K562 (cell line): Measurements from ENCODE around the gene CEACAM7. TPM values are rescaled to one million over a fixed set of nuclear protein-coding genes. Genes with fewer than 3 reads are reported as not detected.
A peak's percentile ranks its signal among the peaks of the same experiment; 100 is the strongest.

Experiments
- BCOR ChIP-seq: fragments of 450-650 bp; IDR thresholded peaks from 2 replicates; pipeline ENCODE4 v1.6.1; 2016
- HINFP ChIP-seq: fragments of 450-650 bp; conservative IDR thresholded peaks from 2 replicates; pipeline ENCODE4 v1.6.1; 2016; ENCODE audit warnings: missing genetic modification characterization, low read depth, mild to moderate bottlenecking, control low read depth, missing compliant biosample characterization
- KHSRP ChIP-seq: fragments of 450-650 bp; IDR thresholded peaks from 2 replicates; pipeline ENCODE4 v1.6.1; 2017
- KLF6 ChIP-seq: fragments of 250-450 bp; sonication (Bioruptor Pico); IDR thresholded peaks from 2 replicates; pipeline ENCODE4 v1.4.0; 2020; ENCODE audit warnings: mild to moderate bottlenecking, moderate library complexity, borderline replicate concordance
- MBD1 ChIP-seq: fragments of 250-450 bp; sonication (Bioruptor Pico); IDR thresholded peaks from 2 replicates; pipeline ENCODE4 v1.8.0; 2022; ENCODE audit warnings: inconsistent platforms
- NFIX ChIP-seq: fragments of 250-450 bp; sonication (Bioruptor Pico); IDR thresholded peaks from 2 replicates; pipeline ENCODE4 v1.4.0; 2020; ENCODE audit warnings: low read depth, mild to moderate bottlenecking, moderate library complexity
- POLR2A ChIP-seq: fragments of 450-650 bp; conservative IDR thresholded peaks from 2 replicates; pipeline ENCODE4 v1.6.1; 2016
- POLR2G ChIP-seq: fragments of 200-400 bp; formaldehyde crosslinking; IDR thresholded peaks from 2 replicates; pipeline ENCODE4 v1.6.1; 2017; ENCODE audit warnings: low read depth, mild to moderate bottlenecking, antibody characterized with exemption, low read length, moderate library complexity
- RAD51 ChIP-seq: fragments of 450-650 bp; IDR thresholded peaks from 2 replicates; pipeline ENCODE4 v1.7.1; 2016; ENCODE audit warnings: low read depth, mild to moderate bottlenecking, borderline replicate concordance
- RBFOX2 ChIP-seq: fragments of 200-400 bp; formaldehyde crosslinking; IDR thresholded peaks from 2 replicates; pipeline ENCODE4 v1.6.1; 2017; ENCODE audit warnings: low read depth, mild to moderate bottlenecking, low read length, moderate library complexity
- RBM15 ChIP-seq: fragments of 200-400 bp; formaldehyde crosslinking; IDR thresholded peaks from 2 replicates; pipeline ENCODE4 v1.6.1; 2018; ENCODE audit warnings: mild to moderate bottlenecking, low read length, moderate library complexity; ENCODE audit not compliant: insufficient read depth
- SMARCB1 ChIP-seq: IDR thresholded peaks from 2 replicates; pipeline ENCODE4 v1.6.1; 2011; ENCODE audit warnings: improper control_type of control experiment, low read depth; ENCODE audit not compliant: insufficient read length
- TBP ChIP-seq: optimal IDR thresholded peaks from 2 replicates; pipeline ENCODE3; 2011; ENCODE audit warnings: low read depth, low read length, improper control_type of control experiment
- TCF7L2 ChIP-seq: fragments of 150-350 bp; IDR thresholded peaks from 2 replicates; pipeline ENCODE4 v1.6.1; 2016; ENCODE audit warnings: low read depth, mild to moderate bottlenecking, low read length, moderate library complexity
- TEAD2 ChIP-seq: fragments of 450-650 bp; IDR thresholded peaks from 2 replicates; pipeline ENCODE4 v1.6.1; 2016; ENCODE audit warnings: missing genetic modification characterization, control low read depth, missing compliant biosample characterization
- TFE3 ChIP-seq: fragments of 450-650 bp; formaldehyde crosslinking; IDR thresholded peaks from 2 replicates; pipeline ENCODE4 v1.4.0; 2020; ENCODE audit warnings: mild to moderate bottlenecking, mixed read lengths
- XRCC3 ChIP-seq: fragments of 450-650 bp; IDR thresholded peaks from 2 replicates; pipeline ENCODE4 v1.6.1; 2017; ENCODE audit warnings: mild to moderate bottlenecking, moderate library complexity
- ZC3H11A ChIP-seq: IDR thresholded peaks from 2 replicates; pipeline ENCODE4 v1.6.1; 2012; ENCODE audit warnings: low read depth, low read length, improper control_type of control experiment
- ZNF12 ChIP-seq: sonication (generic); formaldehyde crosslinking; IDR thresholded peaks from 2 replicates; pipeline ENCODE4 v1.4.0; 2020; ENCODE audit warnings: mild to moderate bottlenecking, missing genetic modification reagents
- ZNF134 ChIP-seq: fragments of 250-450 bp; sonication (Bioruptor Pico); conservative IDR thresholded peaks from 2 replicates; pipeline ENCODE4 v1.4.0; 2020
- ZNF174 ChIP-seq: fragments of 250-450 bp; sonication (Bioruptor Pico); IDR thresholded peaks from 2 replicates; pipeline ENCODE4 v1.4.0; 2020; ENCODE audit warnings: mild to moderate bottlenecking
- ZNF263 ChIP-seq: sonication (generic); formaldehyde crosslinking; IDR thresholded peaks from 2 replicates; pipeline ENCODE4 v1.8.0; 2022; ENCODE audit warnings: mild to moderate bottlenecking, missing genetic modification reagents, borderline replicate concordance
- ZNF436 ChIP-seq: fragments of 250-450, 450-650 bp; sonication (Bioruptor Pico); formaldehyde crosslinking; IDR thresholded peaks from 2 replicates; pipeline ENCODE4 v1.7.0; 2020; ENCODE audit warnings: mild to moderate bottlenecking
- ZNF57 ChIP-seq: fragments of 450-650 bp; formaldehyde crosslinking; IDR thresholded peaks from 2 replicates; pipeline ENCODE4 v1.4.0; 2020; ENCODE audit warnings: mild to moderate bottlenecking, moderate library complexity
- ZNF584 ChIP-seq: fragments of 200-800 bp; sonication (Bioruptor generic); IDR thresholded peaks from 2 replicates; pipeline ENCODE4 v1.6.1; 2016; ENCODE audit warnings: low read depth, mild to moderate bottlenecking, missing genetic modification characterization, missing compliant biosample characterization
- ZNF644 ChIP-seq: fragments of 200-800 bp; sonication (Bioruptor generic); IDR thresholded peaks from 2 replicates; pipeline ENCODE4 v1.6.1; 2016; ENCODE audit warnings: low read depth, missing genetic modification characterization, missing compliant biosample characterization
- polyA plus RNA-seq, 8 experiments: library from polyadenylated mRNA; depleted of rRNA in 4 of 8; stranded (reverse) in 5 of 8; unstranded in 3 of 8; fragments of >200 nt; fragmentation: Nextera tagmentation in 2 of 8; fragmentation: Illumina TruSeq in 1 of 8; extraction: Ambion mirVana in 2 of 8; extraction: Trizol in 1 of 8; gene quantifications; 2 replicates each; pipeline versions ENCODE4 v1.2.1 to v1.2.3, GENCODE V29; 2011 to 2014; ENCODE audit warnings: inconsistent platforms in 1 of 8, missing spikeins in 1 of 8
- total RNA-seq, 7 experiments: library from RNA; depleted of rRNA in 6 of 7; stranded (reverse); fragments of >200 nt in 6 of 7; fragmentation: Illumina TruSeq in 2 of 7; extraction: Trizol in 2 of 7; gene quantifications; 2 replicates each; pipeline versions ENCODE4 v1.2.1 to v1.2.3, GENCODE V29; 2011 to 2021; ENCODE audit warnings: low replicate concordance in 1 of 7

The CEACAM7 gene
- total and polyA plus RNA-seq, 9 of the 15 experiments (the other 6 are each of a cell fraction or from before 2014, with no cell fraction given), result not detected

DNA sequence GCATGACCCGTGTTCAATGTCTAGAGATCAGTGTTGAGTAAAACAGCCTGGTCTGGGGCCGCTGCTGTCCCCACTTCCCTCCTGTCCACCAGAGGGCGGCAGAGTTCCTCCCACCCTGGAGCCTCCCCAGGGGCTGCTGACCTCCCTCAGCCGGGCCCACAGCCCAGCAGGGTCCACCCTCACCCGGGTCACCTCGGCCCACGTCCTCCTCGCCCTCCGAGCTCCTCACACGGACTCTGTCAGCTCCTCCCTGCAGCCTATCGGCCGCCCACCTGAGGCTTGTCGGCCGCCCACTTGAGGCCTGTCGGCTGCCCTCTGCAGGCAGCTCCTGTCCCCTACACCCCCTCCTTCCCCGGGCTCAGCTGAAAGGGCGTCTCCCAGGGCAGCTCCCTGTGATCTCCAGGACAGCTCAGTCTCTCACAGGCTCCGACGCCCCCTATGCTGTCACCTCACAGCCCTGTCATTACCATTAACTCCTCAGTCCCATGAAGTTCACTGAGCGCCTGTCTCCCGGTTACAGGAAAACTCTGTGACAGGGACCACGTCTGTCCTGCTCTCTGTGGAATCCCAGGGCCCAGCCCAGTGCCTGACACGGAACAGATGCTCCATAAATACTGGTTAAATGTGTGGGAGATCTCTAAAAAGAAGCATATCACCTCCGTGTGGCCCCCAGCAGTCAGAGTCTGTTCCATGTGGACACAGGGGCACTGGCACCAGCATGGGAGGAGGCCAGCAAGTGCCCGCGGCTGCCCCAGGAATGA, 18.9 kb upstream of the CEACAM7 start (continued):
- TF ChIP-seq SMARCB1, result no peak
- TF ChIP-seq KHSRP, result no peak
- no peak for TF ChIP-seq KLF6 (CRISPR knock-in tag)
- TF ChIP-seq ZNF436 (CRISPR knock-in tag), result no peak
- TF ChIP-seq XRCC3, result no peak
- TF ChIP-seq RBM15, result no peak
- no peak for TF ChIP-seq MBD1 (CRISPR knock-in tag)
- TF ChIP-seq TBP, result no peak
- TF ChIP-seq HINFP (tag), result no peak
- TF ChIP-seq ZC3H11A, result no peak
- TF ChIP-seq ZNF584, result no peak
- TF ChIP-seq TEAD2 (tag), result no peak
- TF ChIP-seq RAD51, result peak; percentile 26; the same call in 1 of the 2 replicates
- TF ChIP-seq TCF7L2, result no peak
- TF ChIP-seq TFE3 (CRISPR knock-in tag), result no peak
- TF ChIP-seq RBFOX2, result no peak
- no peak for TF ChIP-seq NFIX (CRISPR knock-in tag)
- no peak for TF ChIP-seq ZNF644 (tag)
- no peak for TF ChIP-seq POLR2A
- TF ChIP-seq BCOR, result peak; percentile 38; the same call in 1 of the 2 replicates
- TF ChIP-seq ZNF57 (CRISPR knock-in tag), result no peak
- TF ChIP-seq POLR2G, result no peak
- TF ChIP-seq ZNF263 (CRISPR knock-in tag), result 0 out of 2 replicates have a peak, but pooled peaks have one; percentile 32
- TF ChIP-seq ZNF134 (CRISPR knock-in tag), result no peak
- no peak for TF ChIP-seq ZNF174 (CRISPR knock-in tag)
- TF ChIP-seq ZNF12 (CRISPR knock-in tag), result no peak
